Measurements from ENCODE around the gene NFATC2. TPM values are rescaled to one million over a fixed set of nuclear protein-coding genes. Genes with fewer than 3 reads are reported as not detected.

The NFATC2 gene
- total and polyA plus RNA-seq, 2 of the 8 experiments (the other 6 are each of a cell fraction or from before 2014, with no cell fraction given) = 0.27 to 0.91 TPM

DNA sequence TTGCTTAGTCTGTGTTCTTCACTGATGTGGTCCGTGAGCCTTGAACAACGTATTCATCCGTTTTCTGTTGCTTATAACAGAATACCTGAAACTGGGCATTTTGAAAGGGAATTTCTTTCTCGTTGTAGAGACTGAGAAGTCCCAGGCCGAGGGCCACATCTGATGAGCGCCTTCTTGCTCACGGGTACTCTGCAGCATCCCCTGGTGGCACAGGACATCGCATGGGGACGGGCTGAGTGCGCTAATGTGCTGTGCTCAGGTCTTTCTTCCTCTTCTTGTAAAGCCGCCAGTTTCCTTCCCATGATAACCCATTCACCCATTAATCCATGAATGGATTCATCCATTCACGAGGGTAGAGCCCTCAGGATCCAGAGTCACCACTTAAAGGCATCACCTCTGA lies 161.0 kb downstream of the NFATC2 start:
- Histone ChIP-seq H3K23me2 (ENCODE audit: low read depth, low read length) (no peaks in the 10 kb centered on the region), H3K79me2 (ENCODE audit: control insufficient read depth in 1 of 2, insufficient read depth in 2 of 2, low read length in 2 of 2) (no peaks in the 10 kb centered on the region), H3K18ac (ENCODE audit: extremely low read depth, low read length) (no peak overlapping the region), H3K56ac (replicated peaks; ENCODE audit: insufficient read length, low read depth, low read length) (no peak overlapping the region), H4K91ac (replicated peaks; ENCODE audit: insufficient read length, low read length) (no peak overlapping the region), H2AK5ac (ENCODE audit: low read depth, low read length) (no peak overlapping the region), H2BK15ac (ENCODE audit: low read length) (no peak overlapping the region), H4K5ac (ENCODE audit: insufficient read length, low read depth, low read length) (no peak overlapping the region), H3K9ac (replicated peaks in 1 of 4; ENCODE audit: extremely low read depth in 1 of 4, low read depth in 3 of 4, low read length in 3 of 4) (no peak overlapping the region; a peak in 1 of 7 replicates), H3K14ac (ENCODE audit: insufficient read length) (no peak overlapping the region), H3K4me2 (ENCODE audit: insufficient read depth in 1 of 2, low read depth in 2 of 2, low read length in 2 of 2) (no peak overlapping the region), H2BK20ac (ENCODE audit: low read length) (no peak overlapping the region), H2AFZ (ENCODE audit: low read length) (no peak overlapping the region), H3K27ac (ENCODE audit: low read depth, low read length) (no peak overlapping the region), H4K8ac (ENCODE audit: extremely low read depth, insufficient read depth, low read length) (no peak overlapping the region), H3K4me1 (replicated peaks in 1 of 4; ENCODE audit: control insufficient read depth in 3 of 4, insufficient read depth in 4 of 4, low read length in 3 of 4) (peaks cover 0 to 3% (median 2%) of the 10 kb centered on the region in 4 experiments; a peak in 5 of 7 replicates), H2BK120ac (replicated peaks; ENCODE audit: low read depth, low read length) (no peak overlapping the region), H3K9me3 (ENCODE audit: insufficient read depth in 2 of 2, low read depth in 1 of 2, low read length in 1 of 2) (no peaks in the 10 kb centered on the region), H3K27me3 (replicated peaks in 1 of 4; ENCODE audit: control insufficient read depth in 3 of 4, extremely low read depth in 1 of 4, insufficient read depth in 3 of 4, low read length in 3 of 4) (no peaks in the 10 kb centered on the region), H2BK12ac (ENCODE audit: low read depth, low read length) (no peak overlapping the region), H4K20me1 (replicated peaks in 1 of 2; ENCODE audit: control insufficient read depth in 1 of 2, insufficient read depth in 2 of 2, low read length in 2 of 2) (no peaks in the 10 kb centered on the region), H3K36me3 (ENCODE audit: control insufficient read depth in 2 of 4, insufficient read depth in 4 of 4, low read length in 3 of 4) (no peaks in the 10 kb centered on the region), H3K4me3 (ENCODE audit: extremely low read depth in 1 of 4, insufficient read depth in 2 of 4, low read depth in 3 of 4, low read length in 4 of 4) (no peak overlapping the region), H3K79me1 (ENCODE audit: low read depth, low read length) (no peaks in the 10 kb centered on the region), H3K23ac (ENCODE audit: insufficient read length) (no peak overlapping the region), H3K4ac (replicated peaks; ENCODE audit: insufficient read length, low read depth, low read length) (no peak overlapping the region), H2BK5ac (ENCODE audit: low read depth, low read length) (no peak overlapping the region)
- ChIA-PET CTCF (ENCODE audit: partially characterized antibody) (interaction anchor here (1.0 to 3.8 kb wide), 6 partner anchors 9 to 811 kb away, joined by 3 to 18 read pairs (median 6); no protein-coding TSS in a partner anchor), POLR2A (ENCODE audit: partially characterized antibody) (no interaction called here)
- peak; percentile 11 to 39; a peak in 1 of 4 replicates for TF ChIP-seq RAD21 (IDR thresholded peaks at IDR 0.05 in 1 of 2, conservative IDR thresholded peaks at IDR 0.05 in 1 of 2; ENCODE audit: low read depth in 2 of 2, low read length in 2 of 2)
- no peak for TF ChIP-seq RFX5 (IDR thresholded peaks at IDR 0.05; ENCODE audit: borderline replicate concordance, low read depth, low read length)
- TF ChIP-seq, protein P1, sequence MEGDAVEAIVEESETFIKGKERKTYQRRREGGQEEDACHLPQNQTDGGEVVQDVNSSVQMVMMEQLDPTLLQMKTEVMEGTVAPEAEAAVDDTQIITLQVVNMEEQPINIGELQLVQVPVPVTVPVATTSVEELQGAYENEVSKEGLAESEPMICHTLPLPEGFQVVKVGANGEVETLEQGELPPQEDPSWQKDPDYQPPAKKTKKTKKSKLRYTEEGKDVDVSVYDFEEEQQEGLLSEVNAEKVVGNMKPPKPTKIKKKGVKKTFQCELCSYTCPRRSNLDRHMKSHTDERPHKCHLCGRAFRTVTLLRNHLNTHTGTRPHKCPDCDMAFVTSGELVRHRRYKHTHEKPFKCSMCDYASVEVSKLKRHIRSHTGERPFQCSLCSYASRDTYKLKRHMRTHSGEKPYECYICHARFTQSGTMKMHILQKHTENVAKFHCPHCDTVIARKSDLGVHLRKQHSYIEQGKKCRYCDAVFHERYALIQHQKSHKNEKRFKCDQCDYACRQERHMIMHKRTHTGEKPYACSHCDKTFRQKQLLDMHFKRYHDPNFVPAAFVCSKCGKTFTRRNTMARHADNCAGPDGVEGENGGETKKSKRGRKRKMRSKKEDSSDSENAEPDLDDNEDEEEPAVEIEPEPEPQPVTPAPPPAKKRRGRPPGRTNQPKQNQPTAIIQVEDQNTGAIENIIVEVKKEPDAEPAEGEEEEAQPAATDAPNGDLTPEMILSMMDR (IDR thresholded peaks at IDR 0.05; ENCODE audit: control extremely low read depth in 1 of 3, insufficient read depth in 1 of 3, low read depth in 1 of 3, low read length in 3 of 3) = peak; percentile 28 to 58 (median 46)
- DNase-seq (ENCODE audit: low read depth in 1 of 2, low spot score in 2 of 2) = no peak
- FAIRE-seq = no peak
- 87% methylated on average over 11 of the region's 12 CpGs; no CpG with 5 or more reads in 1 of the 2 experiments for WGBS, 2 experiments (ENCODE audit: extremely low coverage in 1 of 2, insufficient coverage in 1 of 2, insufficient read length in 1 of 2, insufficient replicate concordance in 2 of 2, low coverage in 1 of 2, low lambda C conversion rate in 2 of 2, missing lambda C conversion rate in 1 of 2)
